ENCODE data around the gene CALB2.

DNA sequence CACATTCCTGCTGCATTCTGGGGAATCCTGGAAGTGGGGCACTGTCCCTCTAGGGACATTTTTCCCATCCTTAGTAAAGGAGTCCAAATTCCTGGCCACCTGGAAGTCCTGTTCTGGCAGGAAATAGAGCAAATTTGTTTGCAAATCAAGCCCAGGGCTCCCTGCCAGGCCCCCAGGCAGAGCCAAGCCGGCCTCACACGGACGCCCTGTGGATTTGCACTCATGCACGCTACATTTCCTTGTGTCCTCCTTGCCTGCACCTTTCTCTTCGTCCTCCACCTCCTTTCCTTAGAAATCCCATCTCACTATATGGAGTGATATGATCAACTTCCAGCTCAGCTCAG lies 7.0 kb upstream of the CALB2 start:
- TF ChIP-seq CTCF (IDR thresholded peaks at IDR 0.05) (no peak), POLR2A (IDR thresholded peaks at IDR 0.05) (no peak)

Measured in body of pancreas (tissue), 4 donors.